B cell (primary cell): ENCODE data around the gene WWTR1. TPM values are rescaled to one million over a fixed set of nuclear protein-coding genes. Genes with fewer than 3 reads are reported as not detected.

Experiments
- ATAC-seq: fragments of 200-7000 bp; cut with Tn5 transposase; one replicate; pipeline ENCODE4 v1.10.0; 2021; ENCODE audit warnings: low read depth, mild to moderate bottlenecking, moderate number of reproducible peaks, moderate library complexity
- CTCF ChIA-PET: fragments of 350-600 bp; sonication (Branson Sonifier 250); formaldehyde crosslinking; loops from one replicate; lab custom pipeline; 2021; ENCODE audit warnings: antibody characterized with exemption, inconsistent platforms; lab: Charles Lee
- POLR2A ChIA-PET: fragments of 350-600 bp; sonication (Branson Sonifier 250); formaldehyde crosslinking; loops from one replicate; lab custom pipeline; 2021; ENCODE audit warnings: antibody characterized with exemption; lab: Charles Lee
- DNase-seq: peaks from one replicate; pipeline ENCODE4 v3.0.0; 2013
- H2AFZ ChIP-seq: 2 replicates; pipeline ENCODE4 v1.6.1; 2012; ENCODE audit warnings: mild to moderate bottlenecking, low read depth, low read length; ENCODE audit not compliant: insufficient read depth, poor library complexity, severe bottlenecking
- H3K27ac ChIP-seq, 2 donors: 1 replicate in 1 of 2; 2 replicates in 1 of 2; pipeline ENCODE4 v1.5.1; 2012 to 2013; ENCODE audit warnings: low read length in 2 of 2, mild to moderate bottlenecking in 2 of 2, moderate library complexity in 1 of 2
- H3K27me3 ChIP-seq, 4 experiments: fragments of 200-600 bp in 1 of 4; sonication (generic) in 1 of 4; replicated peaks in 1 of 4; 1 replicate in 2 of 4; 2 replicates in 2 of 4; pipeline versions ENCODE4 v1.6.1 to v1.7.0; 2013 to 2016; ENCODE audit warnings: low read length in 3 of 4, mild to moderate bottlenecking in 2 of 4, mixed read lengths in 1 of 4, moderate library complexity in 1 of 4; ENCODE audit not compliant: insufficient read depth in 4 of 4, control insufficient read depth in 3 of 4; ENCODE audit errors: control extremely low read depth in 1 of 4
- H3K36me3 ChIP-seq, 2 experiments: replicated peaks in 1 of 2; 1 replicate in 1 of 2; 2 replicates in 1 of 2; pipeline versions ENCODE4 v1.6.1 to v1.7.1; 2013; ENCODE audit warnings: low read length in 1 of 2; ENCODE audit not compliant: insufficient read depth in 2 of 2, control insufficient read depth in 1 of 2; ENCODE audit errors: control extremely low read depth in 1 of 2, extremely low read depth in 1 of 2
- H3K4me1 ChIP-seq, 2 donors: fragments of 200-600 bp in 1 of 2; sonication (generic) in 1 of 2; 1 replicate in 1 of 2; 2 replicates in 1 of 2; pipeline versions ENCODE4 v1.5.1 to v1.6.1; 2013 to 2017; ENCODE audit warnings: low read length in 2 of 2; ENCODE audit not compliant: control insufficient read depth in 2 of 2, insufficient read depth in 2 of 2
- H3K4me2 ChIP-seq: replicated peaks from 2 replicates; pipeline ENCODE3; 2012; ENCODE audit warnings: mild to moderate bottlenecking, low read depth, low read length; ENCODE audit not compliant: poor library complexity, severe bottlenecking
- H3K4me3 ChIP-seq, 5 experiments: fragments of 200-600 bp in 1 of 5; sonication (generic) in 1 of 5; 1 replicate in 3 of 5; 2 replicates in 2 of 5; pipeline versions ENCODE4 v1.5.1 to v1.7.0; 2011 to 2016; ENCODE audit warnings: low read length in 4 of 5, mild to moderate bottlenecking in 4 of 5, low read depth in 2 of 5, control low read depth in 1 of 5, moderate library complexity in 1 of 5; ENCODE audit not compliant: insufficient read depth in 1 of 5; ENCODE audit errors: control extremely low read depth in 1 of 5, extremely low read depth in 1 of 5
- H3K79me2 ChIP-seq: fragments of 200-600 bp; sonication (generic); one replicate; pipeline ENCODE4 v1.6.0; 2016; ENCODE audit warnings: low read length; ENCODE audit not compliant: control insufficient read depth, insufficient read depth
- H3K9ac ChIP-seq: fragments of 200-600 bp; sonication (generic); 2 replicates; pipeline ENCODE4 v1.6.1; 2017; ENCODE audit warnings: mild to moderate bottlenecking, low read length, moderate library complexity
- H3K9me3 ChIP-seq, 3 donors: one replicate each; pipeline versions ENCODE4 v1.6.1 to v1.7.1; 2013; ENCODE audit warnings: low read length in 2 of 3; ENCODE audit not compliant: control insufficient read depth in 2 of 3, insufficient read depth in 1 of 3; ENCODE audit errors: control extremely low read depth in 1 of 3
- H4K20me1 ChIP-seq: 2 replicates; pipeline ENCODE4 v1.6.0; 2012; ENCODE audit warnings: mild to moderate bottlenecking, low read length; ENCODE audit not compliant: insufficient read depth, control insufficient read depth, poor library complexity, severe bottlenecking
- H3K27ac Mint-ChIP-seq: one replicate; pipeline ENCODE4 v1.8.0; 2021; ENCODE audit warnings: mixed read lengths
- H3K27me3 Mint-ChIP-seq: one replicate; pipeline ENCODE4 v1.8.0; 2021; ENCODE audit warnings: mixed read lengths
- H3K4me1 Mint-ChIP-seq: one replicate; pipeline ENCODE4 v1.8.0; 2021; ENCODE audit warnings: mixed read lengths
- H3K4me3 Mint-ChIP-seq: one replicate; pipeline ENCODE4 v1.8.0; 2021; ENCODE audit warnings: mixed read lengths
- H3K9me3 Mint-ChIP-seq: one replicate; pipeline ENCODE4 v1.8.0; 2022; ENCODE audit warnings: mixed read lengths; ENCODE audit not compliant: insufficient read depth
- CTCF ChIP-seq: fragments of 200-600 bp; IDR thresholded peaks from one replicate; pipeline ENCODE4 v1.8.0; 2022; ENCODE audit warnings: antibody characterized with exemption, mild to moderate bottlenecking
- EZH2 ChIP-seq: IDR thresholded peaks from 2 replicates; pipeline ENCODE4 v1.6.1; 2012; ENCODE audit warnings: borderline replicate concordance, low read depth, mild to moderate bottlenecking, moderate library complexity, low read length; ENCODE audit not compliant: insufficient read depth, poor library complexity, severe bottlenecking
- WGBS: methylation state at CpG from one replicate; pipeline ENCODE4 v1.1.5; 2013; ENCODE audit warnings: missing lambda C conversion rate; ENCODE audit not compliant: insufficient coverage; 5-methylcytosine and 5-hydroxymethylcytosine counted together
- intact Hi-C: fragments of 100-400 bp; cut with micrococcal nuclease; formaldehyde crosslinking; loops from one replicate; pipeline ENCODE4 v1.10.0; 2022
- polyA plus RNA-seq: library from polyadenylated mRNA; depleted of rRNA; stranded (reverse); fragments of >200 nt; gene quantifications from 2 replicates; pipeline ENCODE4 v1.2.3, GENCODE V29; 2012
- total RNA-seq, 2 donors: library from RNA; stranded (reverse); fragments of 120-200 nt in 1 of 2; gene quantifications; 1 replicate in 1 of 2; 2 replicates in 1 of 2; pipeline versions ENCODE4 v1.2.3 to v1.2.4, GENCODE V29; 2013 to 2022

WWTR1 gene
- total and polyA plus RNA-seq, 2 donors (not counting 1 experiment from before 2014, with no cell fraction given): 0.79 to 2.3 TPM

GRCh38 chr3:149572796-149573414 lies 84.9 kb downstream of the WWTR1 start:
- Histone ChIP-seq H3K36me3 (no peaks in the 10 kb centered on the region), H3K4me1 (no peaks in the 10 kb centered on the region), H3K9me3 (no peaks in the 10 kb centered on the region), H3K4me3 (no peak overlapping the region), H3K4me2 (no peak overlapping the region), H3K27ac (no peak overlapping the region), H4K20me1 (no peaks in the 10 kb centered on the region), H3K79me2 (no peaks in the 10 kb centered on the region), H3K9ac (no peak overlapping the region), H2AFZ (no peak overlapping the region), H3K27me3 (no peaks in the 10 kb centered on the region)
- no peaks in the 10 kb centered on the region for H3K9me3 Mint-ChIP-seq
- no peak overlapping the region for H3K27ac Mint-ChIP-seq
- intact Hi-C loops: no loop called here
- no peak for TF ChIP-seq EZH2
- no peak for TF ChIP-seq CTCF
- ChIA-PET CTCF (interaction anchor here (1.2 kb wide), 1 partner anchor 10 kb away, joined by 3 read pairs; no protein-coding TSS in a partner anchor), POLR2A (no interaction called here)
- H3K4me1 Mint-ChIP-seq: no peaks in the 10 kb centered on the region
- no peak for ATAC-seq
- H3K4me3 Mint-ChIP-seq: no peak overlapping the region
- no peaks in the 10 kb centered on the region for H3K27me3 Mint-ChIP-seq
- no peak for DNase-seq
- WGBS: 98% methylated on average over 5 of the region's 6 CpGs

DNA sequence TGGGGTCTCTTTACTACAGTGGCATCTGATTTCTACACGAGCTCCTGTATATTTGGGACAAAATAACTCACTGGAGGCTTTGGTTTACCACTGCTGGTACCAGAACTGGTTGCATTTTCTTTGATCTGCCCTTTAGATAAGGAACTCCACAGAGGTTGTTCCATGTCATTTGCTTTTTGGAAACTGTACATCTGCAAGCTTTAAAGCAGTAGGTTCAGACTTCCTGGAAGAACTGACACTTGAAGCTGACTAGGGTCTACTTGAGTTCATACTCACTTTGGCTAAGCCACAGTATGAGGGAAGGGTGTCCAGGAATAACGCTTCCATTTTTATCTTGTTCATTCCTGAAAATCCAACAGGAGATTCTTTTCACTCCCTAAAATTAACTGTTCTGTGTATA lies 86.4 kb downstream of the WWTR1 start:
- Mint-ChIP-seq H3K4me3 (no peak overlapping the region), H3K4me1 (no peaks in the 10 kb centered on the region), H3K9me3 (no peaks in the 10 kb centered on the region), H3K27me3 (no peaks in the 10 kb centered on the region), H3K27ac (no peak overlapping the region)
- H3K27me3 ChIP-seq: no peaks in the 10 kb centered on the region
- H2AFZ ChIP-seq: no peak overlapping the region
- DNase-seq (no peak), ATAC-seq (no peak)
- no peaks in the 10 kb centered on the region for H3K36me3 ChIP-seq
- H3K4me3 ChIP-seq: no peak overlapping the region
- CTCF ChIA-PET: no interaction called here
- no peak overlapping the region for H3K4me2 ChIP-seq
- H3K9ac ChIP-seq: no peak overlapping the region
- H3K27ac ChIP-seq: no peak overlapping the region
- WGBS: 30% methylated on average over 1 of the region's 2 CpGs
- TF ChIP-seq CTCF: no peak
- no peak for TF ChIP-seq EZH2
- intact Hi-C loops: no loop called here
- no peaks in the 10 kb centered on the region for H4K20me1 ChIP-seq
- POLR2A ChIA-PET: no interaction called here
- no peaks in the 10 kb centered on the region for H3K9me3 ChIP-seq
- no peaks in the 10 kb centered on the region for H3K4me1 ChIP-seq
- H3K79me2 ChIP-seq: no peaks in the 10 kb centered on the region
